Activated CD8-positive, alpha-beta T cell treated with anti-CD3 and anti-CD28 coated beads for 36 hours (primary cell): ENCODE measurements around the gene RUNX1. TPM values are rescaled to one million over a fixed set of nuclear protein-coding genes. Genes with fewer than 3 reads are reported as not detected.
A peak's percentile ranks its signal among the peaks of the same experiment; 100 is the strongest.

ENCODE experiments used
- ATAC-seq: fragments of 200-7000 bp; cut with Tn5 transposase; one replicate; pipeline ENCODE4 v1.10.0; 2021; ENCODE audit warnings: mild to moderate bottlenecking, moderate library complexity
- CTCF ChIA-PET: fragments of 350-600 bp; sonication (Branson Sonifier 250); formaldehyde crosslinking; loops from one replicate; lab custom pipeline; 2021; ENCODE audit warnings: antibody characterized with exemption; lab: Charles Lee
- POLR2A ChIA-PET: fragments of 350-600 bp; sonication (Branson Sonifier 250); formaldehyde crosslinking; loops from one replicate; lab custom pipeline; 2021; ENCODE audit warnings: antibody characterized with exemption; lab: Charles Lee
- DNase-seq: peaks from one replicate; pipeline ENCODE4 v3.0.0-alpha.2; 2020
- H3K27ac Mint-ChIP-seq: one replicate; pipeline ENCODE4 v1.8.0; 2021; ENCODE audit warnings: mild to moderate bottlenecking, mixed read lengths
- H3K27me3 Mint-ChIP-seq: one replicate; pipeline ENCODE4 v1.8.0; 2021; ENCODE audit warnings: mixed read lengths
- H3K36me3 Mint-ChIP-seq: one replicate; pipeline ENCODE4 v1.8.0; 2021; ENCODE audit warnings: low read depth, mixed read lengths
- H3K4me1 Mint-ChIP-seq: one replicate; pipeline ENCODE4 v1.8.0; 2021; ENCODE audit warnings: low read depth, mixed read lengths
- H3K4me3 Mint-ChIP-seq: one replicate; pipeline ENCODE4 v1.8.0; 2021; ENCODE audit warnings: mild to moderate bottlenecking, moderate library complexity, mixed read lengths
- H3K9me3 Mint-ChIP-seq: one replicate; pipeline ENCODE4 v1.8.0; 2021; ENCODE audit warnings: mixed read lengths
- intact Hi-C: fragments of 100-400 bp; cut with micrococcal nuclease; formaldehyde crosslinking; loops from one replicate; pipeline ENCODE4 v1.10.0; 2022
- total RNA-seq, 2 experiments: library from RNA; stranded (reverse); gene quantifications; one replicate each; pipeline ENCODE4 v1.2.3, GENCODE V29; 2021
- TF ChIP-seq, protein P1 (sequence below): fragments of 200-600 bp; IDR thresholded peaks from one replicate; pipeline ENCODE4 v1.8.0; 2022; ENCODE audit warnings: antibody characterized with exemption, mild to moderate bottlenecking

The RUNX1 gene
- total RNA-seq, 2 experiments from 2014 or later: 18.7 to 19.0 TPM

DNA sequence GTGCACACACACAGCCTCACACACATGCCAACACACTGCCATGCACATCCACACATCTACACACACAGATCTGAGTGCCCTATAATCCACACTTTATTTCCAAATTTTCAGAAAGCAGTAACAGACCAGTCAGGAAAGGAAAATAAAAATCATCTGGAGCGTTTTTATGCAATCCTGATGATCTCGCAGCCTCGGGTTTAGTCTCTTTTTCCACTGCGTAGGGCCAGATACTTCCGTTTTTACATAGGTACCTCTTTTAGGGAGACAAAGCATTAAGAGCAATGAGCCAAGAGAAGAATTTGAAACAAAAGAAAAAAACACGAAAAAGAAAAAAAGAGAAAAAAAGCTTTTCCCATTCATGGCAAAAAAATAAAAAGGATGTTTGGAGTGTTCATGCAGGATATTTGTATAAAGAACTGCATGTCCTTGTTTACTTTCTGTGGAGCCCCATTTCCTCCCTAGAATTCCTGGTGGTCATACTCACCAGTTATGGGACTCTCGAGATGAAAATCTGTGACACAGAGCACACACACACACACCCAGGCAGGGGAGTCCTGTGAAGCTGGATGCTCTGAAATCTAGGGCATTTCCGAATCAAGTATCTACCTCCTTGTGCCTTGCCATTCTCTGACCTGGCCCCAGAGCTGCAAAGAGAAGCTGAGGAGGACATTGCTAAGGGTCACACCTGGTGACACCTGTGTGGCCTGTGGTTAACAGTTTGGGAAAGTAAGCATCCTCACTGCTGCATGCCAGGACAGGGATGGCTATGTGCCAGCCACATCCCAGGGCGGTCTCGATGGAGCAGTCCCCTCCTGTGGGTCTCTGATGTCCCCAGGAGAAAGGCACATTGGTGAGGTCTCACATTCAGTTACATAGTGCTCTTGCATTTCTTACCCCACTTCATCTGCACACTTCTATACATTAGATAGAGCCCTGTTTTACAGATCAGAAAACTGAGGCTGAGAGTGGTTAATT is 83.6 kb downstream of the RUNX1 start:
- Mint-ChIP-seq H3K4me1 (peaks cover 86% of the 10 kb centered on the region), H3K4me3 (peak overlapping the region; percentile 1), H3K27me3 (no peaks in the 10 kb centered on the region), H3K36me3 (peaks cover 4% of the 10 kb centered on the region), H3K9me3 (no peaks in the 10 kb centered on the region), H3K27ac (peak overlapping the region; percentile 51)
- CTCF ChIA-PET: interaction anchor here (1.0 to 4.1 kb wide), 4 partner anchors 11 to 30 kb away, joined by 3 to 21 read pairs (median 5); no protein-coding TSS in a partner anchor
- DNase-seq (no peak), ATAC-seq (no peak)
- POLR2A ChIA-PET: interaction anchor here (0.6 to 5.1 kb wide), 8 partner anchors 9 to 77 kb away, joined by 3 to 32 read pairs (median 4); no protein-coding TSS in a partner anchor
- TF ChIP-seq, protein P1, sequence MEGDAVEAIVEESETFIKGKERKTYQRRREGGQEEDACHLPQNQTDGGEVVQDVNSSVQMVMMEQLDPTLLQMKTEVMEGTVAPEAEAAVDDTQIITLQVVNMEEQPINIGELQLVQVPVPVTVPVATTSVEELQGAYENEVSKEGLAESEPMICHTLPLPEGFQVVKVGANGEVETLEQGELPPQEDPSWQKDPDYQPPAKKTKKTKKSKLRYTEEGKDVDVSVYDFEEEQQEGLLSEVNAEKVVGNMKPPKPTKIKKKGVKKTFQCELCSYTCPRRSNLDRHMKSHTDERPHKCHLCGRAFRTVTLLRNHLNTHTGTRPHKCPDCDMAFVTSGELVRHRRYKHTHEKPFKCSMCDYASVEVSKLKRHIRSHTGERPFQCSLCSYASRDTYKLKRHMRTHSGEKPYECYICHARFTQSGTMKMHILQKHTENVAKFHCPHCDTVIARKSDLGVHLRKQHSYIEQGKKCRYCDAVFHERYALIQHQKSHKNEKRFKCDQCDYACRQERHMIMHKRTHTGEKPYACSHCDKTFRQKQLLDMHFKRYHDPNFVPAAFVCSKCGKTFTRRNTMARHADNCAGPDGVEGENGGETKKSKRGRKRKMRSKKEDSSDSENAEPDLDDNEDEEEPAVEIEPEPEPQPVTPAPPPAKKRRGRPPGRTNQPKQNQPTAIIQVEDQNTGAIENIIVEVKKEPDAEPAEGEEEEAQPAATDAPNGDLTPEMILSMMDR: no peak
- intact Hi-C loops: loop anchor here (2.0 to 5.0 kb wide), 2 partner anchors 29 to 82 kb away; partner anchors contain the start of gene RUNX1

- CTCF ChIA-PET: interaction anchor here (1.0 to 3.9 kb wide), 2 partner anchors 8 to 14 kb away, joined by 3 to 20 read pairs; no protein-coding TSS in a partner anchor
- TF ChIP-seq, protein P1: no peak
- peak overlapping the region; percentile 57 for H3K4me3 Mint-ChIP-seq
- POLR2A ChIA-PET: interaction anchor here (0.6 to 3.0 kb wide), 6 partner anchors 9 to 85 kb away, joined by 3 to 14 read pairs (median 5); no protein-coding TSS in a partner anchor
- H3K27ac Mint-ChIP-seq: peak overlapping the region; percentile 95
- ATAC-seq (peak; percentile 49), DNase-seq (peak; percentile 56)
- H3K9me3 Mint-ChIP-seq: no peaks in the 10 kb centered on the region
- H3K4me1 Mint-ChIP-seq: peaks cover 78% of the 10 kb centered on the region
- H3K27me3 Mint-ChIP-seq: no peaks in the 10 kb centered on the region
- intact Hi-C loops: no loop called here
- peaks cover 7% of the 10 kb centered on the region for H3K36me3 Mint-ChIP-seq
Observed at GRCh38 chr21:34962586-34963222, 86.4 kb downstream of the RUNX1 start.

DNA sequence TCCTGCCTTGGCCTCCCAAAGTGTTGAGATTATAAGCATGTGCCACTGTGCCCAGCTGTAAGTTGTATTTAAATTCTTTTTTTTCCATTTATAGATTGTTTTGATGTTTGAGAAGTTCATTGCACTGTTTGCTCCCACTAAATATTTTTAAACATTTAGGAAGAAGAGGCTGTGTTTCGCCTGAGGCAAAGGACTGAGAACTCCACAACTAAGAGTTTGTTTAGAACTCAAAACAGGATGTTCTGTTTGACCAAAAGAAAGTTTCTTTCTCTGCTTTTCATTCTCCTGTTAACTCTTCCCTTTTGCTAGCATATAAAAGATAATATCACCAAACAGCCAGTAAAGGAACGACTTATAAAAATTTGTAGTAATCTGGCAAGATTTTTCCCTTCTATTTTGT is 87.0 kb downstream of the RUNX1 start:
- ChIA-PET POLR2A (interaction anchor here (1.3 to 3.5 kb wide), 4 partner anchors 9 to 86 kb away, joined by 6 to 18 read pairs (median 12); no protein-coding TSS in a partner anchor), CTCF (interaction anchor here (1.8 to 3.9 kb wide), 3 partner anchors 14 to 86 kb away, joined by 7 to 20 read pairs (median 10); no protein-coding TSS in a partner anchor)
- no peaks in the 10 kb centered on the region for H3K27me3 Mint-ChIP-seq
- no peaks in the 10 kb centered on the region for H3K9me3 Mint-ChIP-seq
- H3K4me3 Mint-ChIP-seq: peak overlapping the region; percentile 57
- ATAC-seq (no peak), DNase-seq (no peak)
- peaks cover 7% of the 10 kb centered on the region for H3K36me3 Mint-ChIP-seq
- peaks cover 78% of the 10 kb centered on the region for H3K4me1 Mint-ChIP-seq
- peak overlapping the region; percentile 95 for H3K27ac Mint-ChIP-seq
- TF ChIP-seq, protein P1: no peak
- intact Hi-C loops: no loop called here

GRCh38 chr21:34960687-34961086 is 88.4 kb downstream of the RUNX1 start:
- TF ChIP-seq, protein P1: no peak
- CTCF ChIA-PET: interaction anchor here (0.6 to 3.9 kb wide), 9 partner anchors 8 to 87 kb away, joined by 3 to 20 read pairs (median 5); no protein-coding TSS in a partner anchor
- no peaks in the 10 kb centered on the region for H3K27me3 Mint-ChIP-seq
- no peak overlapping the region for H3K4me3 Mint-ChIP-seq
- peaks cover 81% of the 10 kb centered on the region for H3K4me1 Mint-ChIP-seq
- intact Hi-C loops: no loop called here
- DNase-seq (no peak), ATAC-seq (no peak)
- H3K27ac Mint-ChIP-seq: peak overlapping the region; percentile 4
- H3K36me3 Mint-ChIP-seq: peaks cover 19% of the 10 kb centered on the region
- peaks cover 1% of the 10 kb centered on the region for H3K9me3 Mint-ChIP-seq
- POLR2A ChIA-PET: interaction anchor here (0.9 to 3.5 kb wide), 6 partner anchors 11 to 67 kb away, joined by 3 to 18 read pairs (median 3); no protein-coding TSS in a partner anchor
